HG03280 (cell line): ENCODE results near the gene CNKSR1.

Experiments used
- ATAC-seq: cut with Tn5 transposase; IDR thresholded peaks from one replicate; pipeline ENCODE4 v1.9.1; 2021; ENCODE audit warnings: mild to moderate bottlenecking, moderate library complexity; ENCODE audit not compliant: unreplicated experiment

The CNKSR1 gene, protein sequence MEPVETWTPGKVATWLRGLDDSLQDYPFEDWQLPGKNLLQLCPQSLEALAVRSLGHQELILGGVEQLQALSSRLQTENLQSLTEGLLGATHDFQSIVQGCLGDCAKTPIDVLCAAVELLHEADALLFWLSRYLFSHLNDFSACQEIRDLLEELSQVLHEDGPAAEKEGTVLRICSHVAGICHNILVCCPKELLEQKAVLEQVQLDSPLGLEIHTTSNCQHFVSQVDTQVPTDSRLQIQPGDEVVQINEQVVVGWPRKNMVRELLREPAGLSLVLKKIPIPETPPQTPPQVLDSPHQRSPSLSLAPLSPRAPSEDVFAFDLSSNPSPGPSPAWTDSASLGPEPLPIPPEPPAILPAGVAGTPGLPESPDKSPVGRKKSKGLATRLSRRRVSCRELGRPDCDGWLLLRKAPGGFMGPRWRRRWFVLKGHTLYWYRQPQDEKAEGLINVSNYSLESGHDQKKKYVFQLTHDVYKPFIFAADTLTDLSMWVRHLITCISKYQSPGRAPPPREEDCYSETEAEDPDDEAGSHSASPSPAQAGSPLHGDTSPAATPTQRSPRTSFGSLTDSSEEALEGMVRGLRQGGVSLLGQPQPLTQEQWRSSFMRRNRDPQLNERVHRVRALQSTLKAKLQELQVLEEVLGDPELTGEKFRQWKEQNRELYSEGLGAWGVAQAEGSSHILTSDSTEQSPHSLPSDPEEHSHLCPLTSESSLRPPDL

DNA sequence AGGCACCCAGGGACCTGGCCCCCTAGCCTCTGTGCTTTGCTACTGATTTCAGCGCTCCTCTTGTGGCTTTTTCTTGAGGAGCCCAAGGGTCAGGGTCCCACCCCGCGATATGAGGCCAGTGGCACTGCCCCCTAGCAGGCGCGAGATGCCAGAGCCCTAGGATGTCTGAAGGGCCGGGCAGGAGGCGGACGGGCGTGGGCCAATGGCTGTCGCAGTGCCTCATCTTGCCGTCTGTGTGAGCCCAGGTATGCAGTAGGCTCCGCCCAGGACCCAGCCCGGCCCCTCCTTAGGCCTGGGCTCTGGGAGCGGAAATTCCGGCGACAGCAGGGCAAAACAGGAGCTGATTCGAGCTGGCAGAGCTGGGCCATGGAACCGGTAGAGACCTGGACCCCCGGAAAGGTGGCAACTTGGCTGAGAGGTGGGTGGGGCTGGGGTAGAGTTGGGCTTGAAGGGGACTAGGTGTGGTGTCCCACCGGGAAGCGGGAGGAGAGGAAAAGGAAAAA lies at the start of gene CNKSR1:
CNKSR1 (plus strand) TSS at position 310 of the 503 bp plus-strand sequence; CDS start at position 367, 57 bp downstream.
- no peak for ATAC-seq

DNA sequence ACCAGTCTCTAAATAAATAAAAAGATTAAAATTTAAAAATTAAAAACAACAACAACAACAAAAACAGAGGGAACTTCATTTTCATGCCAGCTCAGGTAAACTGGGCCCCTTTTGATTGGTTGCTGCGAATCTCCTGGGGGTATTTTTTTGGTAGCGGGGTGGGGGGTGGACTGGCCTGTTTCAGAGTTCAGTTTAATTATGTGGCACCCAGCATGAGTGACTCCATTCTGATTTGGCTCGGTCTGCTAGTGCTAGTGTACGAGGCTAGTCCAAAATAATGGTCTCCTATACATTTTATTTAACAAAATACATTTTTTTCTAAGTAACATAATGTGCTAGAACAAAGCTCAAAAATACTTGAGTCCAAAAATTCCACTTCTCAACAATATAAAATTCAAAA lies 47.5 kb upstream of the CNKSR1 start:
- ATAC-seq, result no peak

DNA sequence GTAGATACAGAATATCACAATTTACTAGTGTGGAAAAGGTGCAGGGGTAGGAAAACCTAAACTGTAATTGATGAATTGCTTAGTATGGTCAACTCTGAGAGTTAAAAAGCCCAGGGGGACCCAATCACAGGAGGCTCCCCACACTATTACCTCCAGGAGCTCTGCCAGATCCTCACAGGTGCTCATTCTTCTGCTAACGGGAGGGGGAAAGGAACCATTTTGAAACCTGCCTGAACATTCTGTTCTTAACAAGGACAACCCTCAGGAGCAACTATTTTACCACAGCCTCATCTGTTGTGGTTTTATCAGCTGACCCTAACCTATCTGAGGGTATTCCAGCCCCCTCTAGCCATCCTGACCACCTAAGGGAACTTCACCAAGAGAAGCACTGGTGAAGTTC lies 46.6 kb upstream of the CNKSR1 start:
- no peak for ATAC-seq

DNA sequence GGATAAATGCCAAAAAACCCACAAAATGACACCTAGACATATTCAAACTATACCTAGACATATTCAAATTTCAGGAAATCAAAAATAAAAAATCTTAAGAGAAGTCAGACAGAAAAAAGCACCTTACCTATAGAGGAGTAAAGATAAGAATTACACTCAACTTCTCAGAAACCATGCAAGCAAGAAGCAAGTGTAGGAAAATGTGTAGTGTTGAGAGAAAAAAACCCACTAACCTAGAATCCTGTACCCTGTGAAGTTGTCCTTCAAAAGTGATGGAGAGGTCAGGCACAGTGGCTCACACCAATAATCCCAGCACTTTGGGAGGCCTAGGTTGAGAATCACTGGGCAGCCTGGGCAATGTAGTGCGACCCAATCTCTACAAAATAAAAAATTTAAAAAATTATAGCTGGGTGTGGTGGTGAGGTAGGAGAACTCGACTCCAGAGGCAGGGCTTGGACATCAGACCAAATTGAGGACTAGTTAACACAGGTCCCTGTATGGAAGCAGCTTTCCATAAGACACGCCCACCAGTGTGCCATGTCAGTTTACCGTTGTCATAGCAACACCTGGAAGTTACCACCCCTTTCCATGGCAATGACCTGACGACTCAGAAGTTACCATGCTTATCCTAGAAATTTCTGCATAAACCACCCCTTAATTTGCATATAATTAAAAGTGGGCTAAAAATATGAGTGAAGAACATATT lies 45.0 kb upstream of the CNKSR1 start:
- no peak for ATAC-seq

DNA sequence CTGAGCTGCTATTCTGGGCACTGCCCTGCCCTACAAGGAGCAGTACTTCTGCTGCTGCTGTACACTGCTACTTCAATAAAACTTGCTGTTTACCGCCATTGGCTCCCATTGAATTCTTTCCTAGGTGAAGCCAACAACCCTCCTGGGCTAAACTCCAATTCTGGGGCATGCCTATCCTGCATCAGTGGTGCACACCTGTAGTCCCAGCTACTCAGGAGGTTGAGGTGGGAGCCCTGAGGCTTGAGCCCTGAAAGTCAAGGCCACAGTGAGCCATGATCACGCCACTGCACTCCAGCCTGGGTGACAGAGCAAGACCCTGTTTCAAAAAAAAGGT lies 44.5 kb upstream of the CNKSR1 start:
- no peak for ATAC-seq

DNA sequence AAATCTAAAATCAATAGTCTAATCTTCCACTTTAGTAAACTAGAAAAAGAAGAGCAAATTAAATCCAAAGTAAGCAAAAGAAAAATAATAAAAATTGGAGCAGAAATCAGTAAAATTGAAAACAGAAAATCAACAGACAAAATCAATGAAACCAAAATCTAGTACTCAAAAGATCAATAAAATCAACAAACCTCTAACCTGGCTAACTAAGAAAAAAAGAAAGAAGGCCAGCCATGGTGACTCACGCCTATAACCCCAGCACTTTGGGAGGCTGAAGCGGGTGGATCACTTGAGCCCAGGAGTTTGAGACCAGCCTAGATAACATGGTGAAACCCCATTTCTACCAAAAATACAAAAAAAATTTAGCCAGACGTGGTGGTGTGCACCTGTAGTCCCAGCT lies 42.8 kb upstream of the CNKSR1 start:
- ATAC-seq, result no peak

DNA sequence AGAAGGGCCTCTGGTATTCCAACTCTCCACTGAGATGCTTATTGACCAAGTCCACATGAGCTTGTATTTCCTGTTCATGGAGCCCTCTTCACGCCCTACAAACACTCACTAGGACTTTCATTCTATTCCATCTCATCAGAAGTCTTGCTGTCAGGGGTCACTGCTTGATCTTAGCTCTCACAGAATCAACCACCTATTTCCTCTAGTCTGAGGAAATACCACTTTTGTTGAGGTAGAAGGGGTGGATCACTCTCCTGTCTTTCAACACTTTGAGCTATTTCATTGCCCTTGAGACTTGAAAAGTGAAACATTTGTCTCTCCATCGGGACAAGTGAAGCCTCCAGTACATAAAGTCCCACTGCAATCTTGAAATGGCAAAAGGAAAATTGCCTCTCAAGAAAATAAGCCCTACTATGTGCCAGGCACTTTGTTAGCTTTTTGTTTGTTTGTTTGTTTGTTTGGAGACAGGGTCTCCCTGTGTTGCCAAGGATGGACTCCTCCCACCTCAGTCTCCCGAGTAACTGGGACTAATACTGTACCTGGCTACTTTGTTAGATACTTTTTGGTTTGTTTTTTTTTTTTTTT lies 38.2 kb upstream of the CNKSR1 start:
- ATAC-seq, result no peak

DNA sequence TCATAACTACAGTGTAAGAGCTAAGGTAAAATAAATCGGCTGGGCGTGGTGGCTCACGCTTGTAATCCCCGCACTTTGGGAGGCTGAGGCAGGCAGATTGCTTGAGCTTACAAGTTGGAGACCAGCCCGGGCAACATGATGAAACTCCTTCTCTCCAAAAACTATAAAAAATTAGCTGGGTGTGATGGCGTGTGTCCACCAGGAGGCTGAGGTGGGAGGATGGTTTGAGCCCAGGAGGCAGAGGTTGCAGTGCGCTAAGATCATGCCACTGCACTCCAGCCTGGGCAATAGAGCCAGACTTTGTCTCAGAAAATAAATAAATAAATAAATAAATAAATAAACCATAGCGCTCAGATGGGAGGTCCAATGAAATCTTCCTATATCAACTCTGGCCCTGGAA lies 35.1 kb upstream of the CNKSR1 start:
- ATAC-seq, result no peak

DNA sequence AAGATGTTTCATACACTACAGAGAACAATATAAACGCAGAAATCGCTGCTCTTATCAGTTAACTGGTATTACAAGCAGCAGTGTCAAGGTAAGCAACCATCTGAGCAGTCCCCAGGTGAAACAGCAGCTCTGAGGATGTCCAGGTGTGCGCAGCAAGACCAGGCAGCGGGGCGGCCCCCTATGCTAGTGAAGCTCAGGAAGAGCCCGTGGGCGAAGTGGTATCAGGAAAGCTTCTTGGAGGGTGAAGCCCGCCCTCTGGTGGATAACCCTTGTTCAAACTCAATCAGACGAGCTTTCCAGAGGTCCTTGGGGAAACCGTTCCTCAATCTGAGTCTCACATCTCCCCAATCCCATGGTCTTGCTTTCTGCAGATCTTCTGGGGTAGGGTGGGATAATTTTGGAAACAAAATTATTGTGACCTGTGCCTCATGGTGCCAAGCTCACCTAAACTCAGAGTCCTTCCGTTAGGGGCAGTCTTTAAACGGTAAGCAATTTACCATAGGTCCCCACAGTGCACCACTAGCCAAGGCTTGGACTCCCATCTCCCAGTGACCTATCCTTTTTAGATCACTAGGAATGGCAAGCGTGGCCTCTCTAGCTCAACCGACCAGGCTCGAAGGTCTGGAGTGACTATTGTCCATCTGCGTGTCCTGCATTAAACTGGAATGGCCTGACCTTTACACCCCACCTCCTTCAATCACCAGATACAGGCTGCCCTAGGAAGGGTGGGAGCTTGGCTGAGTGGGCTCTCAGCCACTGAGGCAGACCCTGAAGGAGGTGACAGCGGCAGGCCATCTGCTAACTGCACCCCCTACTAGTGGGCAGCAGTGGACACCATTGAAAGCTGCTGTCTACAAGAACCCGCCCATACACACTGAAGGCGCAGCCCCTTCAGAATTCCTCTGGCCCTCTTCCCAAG lies 32.0 kb upstream of the CNKSR1 start:
- ATAC-seq, result no peak

DNA sequence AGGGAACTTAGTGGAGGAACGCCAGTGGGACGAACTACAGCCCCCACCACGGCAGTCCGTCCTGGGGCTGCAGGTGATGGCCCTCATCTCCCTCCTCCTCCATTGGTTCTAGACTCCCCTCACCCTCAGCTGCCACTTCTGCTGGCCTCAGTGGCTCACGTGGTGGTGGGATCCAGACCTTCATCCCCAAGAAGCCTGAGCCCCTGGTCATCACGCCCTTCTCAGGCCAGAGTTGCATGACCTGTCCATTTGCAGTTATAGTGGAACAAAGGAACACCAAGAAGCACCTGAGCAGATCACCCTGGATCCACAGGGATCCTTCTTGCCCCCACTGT lies 31.4 kb upstream of the CNKSR1 start:
- no peak for ATAC-seq

DNA sequence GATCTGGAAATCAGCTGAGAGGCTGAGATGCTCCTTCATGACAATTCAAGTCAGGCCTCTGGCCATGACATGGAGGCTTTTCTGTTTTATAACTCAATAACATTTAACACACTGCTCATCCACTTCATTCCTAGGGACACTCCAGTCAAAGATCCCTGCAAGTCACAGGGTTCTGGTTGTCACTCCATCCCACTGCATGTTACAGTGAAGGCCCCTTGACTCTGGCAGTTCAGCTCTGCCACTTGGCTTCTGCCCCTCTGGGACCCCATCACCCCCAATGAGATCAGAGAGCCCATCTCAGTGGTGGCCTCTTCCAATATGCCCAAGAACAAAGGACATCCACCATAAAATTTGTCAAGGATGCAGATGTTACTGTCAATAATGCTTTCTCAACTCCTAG lies 28.4 kb upstream of the CNKSR1 start:
- no peak for ATAC-seq

DNA sequence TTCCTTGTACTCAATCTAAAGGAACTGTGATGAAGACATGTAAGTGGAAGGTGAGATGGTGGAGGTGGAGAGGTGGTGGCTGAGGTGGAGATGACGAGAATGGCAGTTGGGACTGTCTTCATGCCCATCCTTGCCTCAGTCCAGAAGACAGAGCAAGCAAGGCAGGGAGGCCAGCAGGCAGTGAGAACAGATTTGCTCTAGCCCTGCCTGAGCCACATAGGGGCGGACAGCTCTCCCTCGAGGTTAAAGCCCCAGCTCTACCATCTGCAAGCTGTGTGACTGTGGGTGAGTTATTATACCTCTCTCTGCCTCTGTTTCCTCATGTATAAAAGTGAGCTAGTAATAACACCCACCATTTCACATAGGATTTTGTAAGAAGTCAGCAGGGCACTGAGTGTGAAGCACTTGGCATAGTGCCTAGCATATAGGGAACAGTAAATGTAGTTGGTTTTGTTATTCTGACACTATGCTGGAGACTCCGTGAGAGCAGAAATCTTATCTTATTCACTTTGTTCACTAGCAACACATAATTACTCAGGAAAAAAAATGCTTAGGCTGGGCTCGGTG lies 23.2 kb upstream of the CNKSR1 start:
- ATAC-seq, result no peak

DNA sequence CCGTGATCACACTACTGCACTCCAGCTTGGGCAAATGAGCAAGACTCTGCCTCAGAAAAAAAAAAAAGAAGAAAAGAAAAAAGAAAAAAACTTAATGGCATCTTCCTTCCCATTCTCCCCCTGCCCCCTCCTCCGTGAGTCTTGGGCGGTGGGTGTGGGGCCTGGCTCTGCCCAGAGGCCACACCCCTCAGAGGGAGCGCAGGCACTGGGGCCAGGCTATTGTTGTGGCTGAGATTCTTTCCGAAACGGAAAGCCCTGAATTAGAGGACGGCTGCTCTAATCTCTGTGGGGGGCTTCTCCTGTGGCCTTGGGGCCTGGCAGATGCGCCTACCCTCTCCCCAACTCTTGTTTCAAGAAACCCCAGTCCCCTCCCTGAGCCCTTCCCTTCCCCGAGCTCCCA lies 22.5 kb upstream of the CNKSR1 start:
- no peak for ATAC-seq

DNA sequence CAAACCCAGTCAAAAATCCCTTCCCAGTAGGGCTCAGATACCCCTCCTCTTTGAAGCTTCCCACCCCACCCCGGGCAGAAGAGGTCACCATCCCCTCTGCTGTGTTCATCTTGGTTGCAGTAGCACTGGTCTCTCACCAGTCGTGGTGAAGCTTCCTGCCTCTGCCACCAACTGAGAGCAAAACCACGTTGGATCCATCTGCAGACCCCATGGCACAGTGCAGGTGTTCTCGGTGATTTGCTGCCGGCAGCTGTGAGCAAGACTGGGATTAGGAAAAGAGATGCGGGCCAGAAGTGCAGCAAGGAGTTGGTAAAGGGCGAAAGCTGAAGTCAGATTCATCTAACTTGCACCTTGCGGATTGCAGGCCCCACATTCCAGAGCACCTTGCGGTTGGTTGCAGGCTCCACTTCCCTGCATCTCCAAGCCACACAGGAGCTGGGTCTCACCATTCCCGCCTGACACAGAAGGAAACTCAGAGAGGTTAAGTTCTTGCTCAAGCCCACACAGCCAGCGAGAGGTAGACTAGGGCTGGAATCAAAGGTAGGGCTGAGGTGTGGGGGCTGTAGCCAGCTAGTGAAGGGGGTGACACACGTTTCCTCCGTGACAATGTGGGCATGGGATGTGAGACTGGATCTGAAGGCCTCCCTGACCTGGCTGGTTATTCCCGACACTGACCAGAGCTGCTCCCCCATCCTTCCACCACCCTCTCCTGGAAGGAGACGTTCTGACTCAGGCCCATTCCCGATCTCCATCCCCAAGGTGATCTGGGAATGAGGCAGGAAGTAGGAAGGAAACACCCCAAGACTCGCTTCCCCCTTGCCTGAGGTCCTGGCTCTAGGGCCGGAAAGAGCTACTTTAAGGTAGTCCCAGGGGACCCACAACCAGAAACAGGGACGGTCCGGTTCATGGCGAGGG lies 21.7 kb upstream of the CNKSR1 start:
- no peak for ATAC-seq

DNA sequence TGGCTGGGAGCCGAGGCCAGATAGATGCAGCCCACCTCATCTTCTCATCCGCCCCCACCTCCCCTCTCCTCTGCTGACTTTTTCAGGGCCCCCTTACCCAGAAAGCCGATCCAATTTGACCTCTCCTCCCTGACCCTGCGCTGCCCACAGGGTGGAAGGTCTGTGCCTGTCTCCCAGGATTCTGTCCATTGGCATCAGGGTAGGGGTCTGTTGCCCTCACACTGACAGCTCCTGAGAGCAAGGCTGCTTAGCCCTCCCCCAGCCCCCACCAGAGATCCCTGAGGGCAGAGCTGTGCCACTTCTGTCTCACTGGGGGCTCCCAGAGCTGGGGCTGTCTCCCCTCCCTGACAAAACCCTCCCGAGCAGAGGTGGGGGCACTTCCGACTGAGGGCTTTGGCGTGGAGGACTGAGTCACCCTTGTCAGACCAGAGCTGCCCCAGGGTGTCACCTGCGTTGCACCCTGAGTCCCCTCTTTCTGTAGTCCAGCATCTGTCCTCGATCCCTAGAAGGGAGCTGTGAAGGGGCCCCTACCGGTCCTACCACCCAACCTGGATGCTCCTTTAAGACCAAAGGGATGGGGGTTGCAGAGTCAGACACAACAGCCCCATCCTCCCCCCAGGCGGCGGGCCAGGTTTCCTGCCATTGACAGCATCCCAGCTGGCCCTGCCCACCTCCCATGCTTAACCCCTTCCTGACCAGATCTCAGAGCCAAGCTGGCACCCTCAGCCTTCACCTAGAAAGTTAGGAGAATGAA lies 20.8 kb upstream of the CNKSR1 start:
- no peak for ATAC-seq

DNA sequence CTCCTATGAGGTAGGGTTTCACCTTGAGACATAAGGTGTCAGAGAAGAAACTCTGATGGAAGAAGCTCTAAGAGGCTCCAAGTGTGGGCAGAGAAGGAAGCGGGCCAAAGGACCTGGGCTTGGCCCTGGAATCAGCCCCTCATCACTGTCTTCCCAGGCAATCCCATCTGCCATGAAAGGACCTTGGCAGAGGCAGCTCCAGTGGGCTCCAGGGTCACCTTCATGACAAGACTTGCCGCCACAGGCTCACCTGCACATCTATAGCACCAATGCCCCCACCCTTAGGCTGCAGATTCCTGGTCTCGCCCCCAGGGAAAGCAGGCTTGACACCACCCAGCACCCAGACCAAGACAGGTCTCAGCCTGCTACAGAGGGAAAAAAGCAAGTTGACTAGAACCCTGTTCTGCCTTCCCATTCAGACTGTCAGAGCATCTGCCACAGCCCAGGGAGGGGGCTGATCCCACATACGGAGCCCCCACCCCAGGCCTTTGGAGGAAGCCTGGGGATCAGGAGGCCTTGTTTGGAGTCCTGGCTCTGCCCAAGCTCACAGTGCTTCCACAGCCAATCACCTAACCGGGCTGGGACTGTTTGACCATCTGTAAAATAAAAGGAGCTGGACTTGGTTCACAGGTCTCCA lies 18.9 kb upstream of the CNKSR1 start:
- ATAC-seq, result no peak

DNA sequence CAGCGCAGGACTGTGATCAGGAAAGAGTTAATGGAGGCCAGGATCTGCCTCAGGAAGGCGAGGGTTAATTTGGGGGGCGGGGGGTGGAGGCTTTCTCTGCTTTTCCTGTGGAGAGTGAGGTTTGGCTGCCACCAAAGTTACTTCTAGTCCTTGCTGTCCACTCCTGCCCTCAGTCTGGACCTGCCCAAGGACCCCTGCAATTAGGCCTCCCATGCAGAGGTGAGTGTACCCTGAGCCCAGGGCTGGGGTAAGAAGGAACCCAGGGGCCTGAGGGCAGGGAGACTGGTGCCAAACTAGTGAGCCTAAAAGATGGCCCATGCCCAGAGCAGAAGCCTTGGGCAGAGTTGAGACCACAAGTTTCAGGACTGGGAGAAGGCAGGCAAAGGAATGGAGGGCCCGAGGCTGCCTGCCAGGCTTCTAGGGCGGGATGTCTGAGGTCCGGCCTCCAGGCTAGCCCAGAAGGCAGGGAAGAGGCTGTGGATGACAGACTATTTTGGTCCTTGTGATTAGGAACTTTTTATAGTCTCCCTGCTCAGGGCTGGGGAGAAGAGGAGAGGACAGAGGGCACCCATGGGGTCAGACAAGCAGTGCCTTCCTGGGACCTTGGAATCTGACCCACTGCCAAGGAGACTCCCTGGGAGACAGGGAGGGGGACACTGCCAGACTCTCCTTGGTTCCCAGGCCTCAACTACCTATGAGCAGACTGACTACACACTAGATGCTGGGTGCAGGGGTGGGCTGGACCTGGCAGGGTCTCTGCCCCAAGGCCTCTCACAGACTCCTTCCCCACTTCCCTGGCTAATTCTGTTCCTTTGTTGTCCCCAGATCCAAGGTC lies 18.2 kb upstream of the CNKSR1 start, which contains the start of gene FAM110D:
FAM110D (plus strand) TSS at position 172 of the 835 bp plus-strand sequence. CDS start 2,213 bp downstream, outside the sequence.
- ATAC-seq, result no peak
